ENCODE results near the gene SMURF1. TPM values are rescaled to one million over a fixed set of nuclear protein-coding genes. Genes with fewer than 3 reads are reported as not detected.

The SMURF1 gene
- total RNA-seq, 1 donor from 2014 or later: 16.5 TPM

DNA sequence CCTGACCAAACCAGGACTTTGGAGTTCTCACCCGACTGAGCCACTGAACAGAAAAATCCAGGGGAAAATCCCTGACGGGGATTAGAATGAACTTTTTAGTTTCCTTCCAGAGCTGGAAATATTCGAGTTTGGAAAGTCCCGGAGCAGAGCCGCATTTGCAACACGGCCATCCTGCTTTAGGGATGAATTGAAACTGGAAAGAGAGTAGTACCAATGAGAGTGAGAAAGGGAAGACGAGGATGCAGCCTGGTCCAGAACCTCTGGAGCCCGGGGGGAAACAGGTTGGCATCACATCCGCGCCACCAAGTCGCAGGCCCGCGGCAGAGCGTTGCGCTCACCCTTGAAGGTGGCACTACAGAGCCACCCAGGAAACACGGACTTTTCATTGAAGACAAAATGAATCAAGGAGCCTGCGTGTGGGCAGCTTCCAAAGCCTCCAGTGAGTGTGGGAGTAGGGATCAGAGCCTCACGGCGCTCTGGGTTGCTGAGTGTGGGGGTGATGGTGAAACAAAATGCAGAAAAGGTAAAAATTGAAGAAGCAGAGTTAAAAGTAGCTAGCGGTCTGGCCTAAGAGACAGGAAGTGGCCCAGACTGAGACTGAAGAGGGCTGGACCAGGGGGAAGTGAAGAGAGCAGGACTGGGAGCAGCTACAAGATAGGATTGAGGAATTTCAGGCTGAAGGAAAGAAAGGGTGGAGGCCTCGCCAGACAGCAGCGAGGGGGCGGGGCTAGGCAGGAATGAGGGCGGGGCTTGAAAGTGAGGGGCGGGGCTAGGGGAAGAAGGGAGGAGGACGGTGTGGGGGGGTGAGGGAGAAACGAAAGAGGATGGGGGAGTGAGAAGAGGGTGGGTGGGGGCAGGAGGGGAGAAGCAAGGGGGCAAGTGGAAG, 1.8 kb downstream of the SMURF1 start:
- DNase-seq: peak; percentile 66

DNA sequence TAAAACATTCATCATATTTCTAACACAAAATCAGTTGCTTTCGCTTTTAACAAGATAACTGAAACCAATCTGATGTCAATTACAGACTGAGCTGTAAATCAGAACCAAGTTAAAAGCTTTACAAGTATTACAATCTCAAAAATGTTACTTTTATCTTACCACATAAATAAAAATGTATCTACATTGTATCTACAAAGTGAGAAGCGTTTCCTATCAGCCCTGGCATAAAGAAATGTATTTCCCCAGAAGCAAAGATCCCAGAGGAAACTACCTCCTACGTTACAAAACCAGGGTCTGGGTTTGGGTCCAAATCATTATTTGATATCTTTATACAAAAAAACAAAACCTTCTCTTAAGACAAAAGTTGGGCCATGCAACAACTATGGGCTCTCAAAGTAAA, 2.6 kb downstream of the SMURF1 start:
- no peak for DNase-seq

DNA sequence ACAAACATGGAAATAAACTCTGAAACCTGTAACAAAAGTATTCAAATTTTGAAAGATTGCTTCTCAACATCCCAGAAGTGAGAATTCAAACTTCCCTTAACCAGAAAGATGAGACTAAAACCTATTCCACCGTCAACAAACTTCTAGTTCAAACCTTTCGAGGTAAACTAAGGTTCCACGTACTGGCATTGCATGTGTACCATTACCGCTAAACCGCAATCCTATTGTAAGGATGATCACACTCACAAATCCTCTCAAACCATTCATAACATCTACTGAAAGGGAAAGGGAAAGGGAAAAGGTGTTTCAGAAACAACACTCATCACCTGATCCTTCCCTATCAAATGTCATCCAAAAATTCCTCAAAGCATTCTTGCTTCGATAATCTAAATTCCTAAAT, 3.1 kb downstream of the SMURF1 start:
- no peak for DNase-seq

DNA sequence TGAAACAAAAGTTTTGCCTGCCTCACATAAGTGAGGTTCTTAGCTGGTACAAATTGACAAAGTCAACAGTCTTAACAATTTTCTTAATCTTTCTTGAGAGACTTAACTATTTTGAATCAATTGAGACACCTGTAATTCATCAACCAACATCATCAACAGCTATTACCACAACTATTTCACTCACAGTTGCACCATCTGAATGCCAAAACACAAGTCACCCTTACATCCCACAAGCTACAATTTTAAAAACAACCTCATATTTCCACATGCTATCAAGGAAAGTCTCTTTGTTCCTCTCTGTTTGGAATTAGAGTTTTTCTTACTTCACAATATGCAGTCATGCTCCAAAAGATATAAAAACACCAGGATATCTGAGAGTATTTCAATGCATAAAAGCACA, 4.9 kb downstream of the SMURF1 start:
- DNase-seq: no peak

DNA sequence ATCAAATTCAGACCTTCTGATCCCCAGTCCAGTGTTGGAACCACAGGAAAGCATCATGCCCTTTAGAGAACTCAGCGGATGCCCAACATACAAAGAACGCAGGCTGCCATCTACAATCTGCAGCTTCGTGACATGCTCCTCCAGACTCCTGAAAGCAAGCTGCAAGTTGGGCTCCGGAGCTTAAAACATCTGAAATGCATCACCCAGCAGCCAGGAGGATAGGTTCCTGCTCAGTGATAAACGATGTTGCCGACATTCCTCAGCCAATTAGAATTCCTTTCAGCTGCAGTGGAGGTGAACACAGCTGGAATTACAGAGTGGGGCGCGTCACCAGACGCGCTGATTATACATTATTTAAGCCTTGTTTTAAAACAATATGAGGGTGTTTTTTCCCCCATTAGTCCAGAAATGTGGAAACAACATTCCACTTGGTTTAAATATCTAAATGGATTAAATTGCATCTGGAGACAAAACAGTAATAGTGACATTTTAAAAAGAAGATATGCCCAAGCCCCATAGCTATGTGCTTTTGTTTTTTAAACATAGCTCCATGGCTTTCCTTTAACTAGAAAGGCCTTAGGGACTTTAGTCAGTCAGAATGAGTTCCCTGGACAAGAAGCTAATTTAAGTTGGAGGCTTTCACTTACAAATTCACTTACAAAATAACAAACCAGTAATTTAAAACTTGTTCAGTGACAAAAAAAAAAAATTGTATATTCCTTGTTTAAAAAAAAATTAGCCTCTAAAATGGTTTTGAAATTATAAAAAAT, 6.3 kb downstream of the SMURF1 start:
- DNase-seq: peak; percentile 51

DNA sequence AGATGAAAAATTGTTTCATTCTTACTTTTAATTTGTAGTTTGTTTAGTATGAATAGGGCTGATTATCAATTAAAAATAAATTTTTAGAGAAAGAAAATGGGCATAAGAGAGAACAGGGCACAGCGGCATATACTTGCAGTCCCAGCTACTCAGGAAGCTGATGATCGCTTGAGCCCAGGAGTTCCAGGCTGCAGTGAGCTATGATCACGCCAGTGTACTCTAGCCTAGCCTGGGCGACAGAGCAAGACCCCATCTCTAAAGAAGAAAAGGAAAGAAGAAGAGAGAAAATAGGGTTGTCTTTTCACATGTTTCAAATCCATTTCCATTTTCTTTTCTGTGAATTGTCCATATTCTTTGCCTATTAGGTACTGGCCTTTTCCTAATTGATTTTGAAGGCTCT, 8.0 kb downstream of the SMURF1 start:
- DNase-seq: no peak

DNA sequence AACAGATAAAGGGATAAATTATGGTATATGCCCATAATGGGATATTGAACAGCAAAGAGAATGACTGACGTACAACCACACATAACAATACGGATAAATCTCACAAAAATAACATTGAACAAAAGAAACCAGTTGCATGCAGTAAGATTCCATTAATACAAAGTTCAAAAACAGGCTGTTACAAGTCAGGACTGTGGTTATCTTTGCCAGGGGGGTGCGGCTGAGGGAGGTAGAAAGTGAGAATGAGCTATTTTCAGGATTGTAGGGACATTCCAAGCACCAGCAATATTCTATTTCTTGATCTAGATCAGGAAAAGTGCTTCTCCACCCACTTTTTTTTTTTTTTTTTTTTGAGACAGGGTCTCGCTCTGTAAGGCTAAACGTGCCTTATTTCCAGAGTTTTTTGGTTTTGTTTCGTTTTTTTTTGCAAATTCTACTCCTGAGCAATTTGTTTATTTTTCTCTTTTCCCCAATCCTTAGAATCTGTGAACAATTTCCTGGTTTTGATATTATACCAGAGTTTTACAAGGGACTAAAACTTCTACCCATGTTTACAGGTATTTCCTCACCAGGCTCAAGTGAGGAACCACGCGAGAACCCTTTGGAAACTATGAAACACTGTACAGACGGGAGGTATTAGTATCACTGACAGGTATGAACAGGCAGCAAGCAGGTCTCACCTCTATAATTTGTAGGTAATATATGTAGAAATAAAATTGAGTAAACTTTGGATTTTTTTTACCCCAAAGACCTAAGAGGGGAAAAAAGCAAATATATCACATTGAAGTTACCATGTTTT, 9.9 kb downstream of the SMURF1 start:
- no peak for DNase-seq

DNA sequence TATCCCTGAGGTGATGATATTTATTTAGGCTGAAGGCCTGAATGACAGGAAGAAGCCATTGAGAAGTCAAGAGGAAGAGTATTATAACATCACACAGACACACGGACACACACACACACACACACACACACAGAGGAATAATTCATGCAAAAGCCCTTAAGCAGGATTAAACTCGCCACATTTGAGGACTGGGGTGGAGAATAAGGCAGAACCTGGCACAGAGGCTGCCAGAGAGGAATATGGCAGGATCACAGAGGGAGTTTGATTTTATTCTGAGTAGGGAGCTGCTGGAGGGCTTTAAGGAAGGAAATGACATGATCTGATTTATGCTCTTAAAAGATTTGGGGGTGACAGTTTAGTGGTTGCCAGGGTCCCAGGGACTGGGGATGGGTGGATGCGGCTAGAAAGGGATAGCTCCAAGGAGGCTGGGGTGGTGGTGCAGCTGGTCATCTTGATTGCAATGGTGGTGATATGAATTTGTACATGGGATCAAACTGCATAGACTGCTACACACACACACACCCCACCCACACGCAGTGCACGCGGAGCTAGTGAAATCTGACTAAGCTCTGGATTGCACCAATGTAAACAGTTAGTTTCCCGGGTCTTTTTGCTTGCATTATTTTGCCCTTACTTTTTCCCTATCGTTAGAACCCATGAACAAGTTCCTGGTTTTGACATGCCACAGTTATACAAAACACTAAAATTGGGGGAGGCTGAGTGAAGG, 11.2 kb downstream of the SMURF1 start:
- DNase-seq: no peak

DNA sequence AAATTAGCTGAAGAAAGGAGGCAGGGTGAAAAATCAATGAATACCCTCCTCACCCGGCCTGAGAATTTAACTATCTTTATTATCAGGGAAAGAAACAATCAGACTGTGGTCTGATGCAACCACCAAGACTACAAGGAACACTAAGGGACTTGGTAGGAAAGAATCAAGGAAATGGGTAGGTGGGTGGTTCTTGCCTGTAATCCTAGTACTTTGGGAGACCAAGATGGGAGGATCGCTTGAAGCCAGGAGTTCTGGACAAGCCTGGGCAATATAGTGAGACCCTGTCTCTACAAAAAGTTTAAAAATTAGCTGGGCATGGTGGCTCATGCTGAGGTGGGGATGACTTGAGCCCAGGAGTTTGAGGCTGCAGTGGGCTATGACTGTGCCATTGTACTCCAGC, 12.6 kb downstream of the SMURF1 start:
- no peak for DNase-seq

DNA sequence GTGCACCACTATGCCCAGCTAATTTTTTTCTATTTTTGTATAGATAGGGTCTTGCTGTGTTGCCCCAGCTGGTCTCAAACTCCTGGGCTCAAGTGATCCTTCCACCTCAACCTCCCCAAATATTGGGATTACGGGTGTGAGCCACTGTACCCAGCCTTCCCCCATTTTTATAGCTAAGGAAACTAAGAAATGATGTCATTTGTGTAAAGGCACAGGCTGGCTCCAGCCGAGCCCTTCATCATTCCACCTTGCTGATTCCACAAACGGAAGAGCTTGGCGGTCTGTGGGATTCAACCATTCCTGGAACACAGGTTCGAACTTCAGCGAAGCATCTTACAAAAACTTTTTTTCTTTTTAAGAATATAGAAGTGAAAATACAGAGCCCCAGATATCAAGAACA, 14.4 kb downstream of the SMURF1 start:
- DNase-seq: no peak

DNA sequence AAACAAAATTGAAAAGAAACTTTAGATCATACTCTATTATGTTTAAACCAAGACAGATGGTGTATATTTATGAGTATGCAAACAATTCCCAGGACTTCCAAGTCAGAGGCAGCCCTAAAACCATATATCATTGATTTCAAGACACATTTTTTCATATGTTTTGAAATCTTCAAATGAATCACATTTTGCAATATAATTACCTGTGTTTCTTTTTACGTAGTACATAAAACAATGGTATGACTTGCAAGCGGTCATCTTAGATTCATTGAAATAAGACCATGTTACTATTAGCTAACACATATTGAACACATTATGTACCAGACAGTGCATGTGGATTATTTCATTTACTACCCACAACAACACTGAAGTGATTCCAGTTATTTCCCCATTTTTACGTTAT, 14.9 kb downstream of the SMURF1 start:
- no peak for DNase-seq

DNA sequence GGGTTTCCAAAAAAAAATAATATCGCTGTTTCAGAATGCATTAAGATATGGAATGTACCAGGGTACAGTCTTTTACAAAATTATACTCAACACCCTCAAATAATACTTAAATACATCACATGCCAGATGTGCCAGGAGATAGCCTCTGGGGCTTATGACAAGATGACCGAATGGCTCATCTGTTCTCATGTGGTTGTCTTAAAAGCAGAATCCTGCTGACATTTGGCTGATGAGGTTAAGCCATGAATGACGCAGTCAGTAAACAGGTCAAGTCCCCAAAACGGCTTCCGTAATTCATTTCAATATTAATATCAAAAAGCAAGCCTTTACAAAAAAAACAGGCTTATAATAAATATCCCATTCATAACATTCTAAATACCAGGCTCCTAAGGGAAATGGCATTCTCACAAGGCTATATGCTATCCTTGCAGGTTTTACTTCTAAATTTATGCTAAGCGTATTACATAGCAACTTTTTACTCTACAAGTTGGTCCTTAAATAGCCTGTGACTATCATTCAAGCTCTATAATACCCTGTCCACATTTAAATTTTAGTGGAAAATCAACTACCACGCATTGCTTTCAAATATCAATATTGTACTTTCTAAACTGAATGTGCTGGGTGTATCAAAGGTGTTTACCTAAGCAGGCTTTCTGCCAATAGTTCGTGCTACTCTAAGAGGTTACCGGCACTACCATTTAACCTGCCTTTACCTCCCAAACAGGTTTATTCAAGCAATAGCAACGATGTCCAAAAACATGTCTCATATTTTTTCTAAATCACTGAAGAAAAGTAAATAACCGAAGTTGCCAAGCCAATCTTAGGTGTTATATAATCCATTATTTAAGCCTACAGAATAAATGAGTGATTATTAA, 15.6 kb downstream of the SMURF1 start:
- DNase-seq: no peak

DNA sequence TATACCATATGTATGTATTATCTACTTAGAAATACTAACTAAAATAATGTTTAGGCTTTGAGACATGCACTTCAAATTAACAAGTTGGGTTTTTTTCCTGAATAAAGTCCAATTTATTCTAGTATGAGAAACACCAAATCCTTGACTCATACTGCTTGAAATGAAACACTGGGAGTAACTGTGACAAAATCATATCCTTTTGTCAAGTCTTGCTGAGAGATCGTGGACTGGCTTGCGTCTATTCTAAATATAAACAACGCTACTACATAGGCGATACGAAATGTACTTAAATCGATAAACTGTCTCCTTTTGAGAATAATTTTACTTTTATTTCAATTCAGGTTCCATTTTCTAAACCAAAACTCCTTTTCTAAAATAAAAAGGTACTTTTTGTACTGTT, 16.3 kb downstream of the SMURF1 start:
- DNase-seq: no peak

DNA sequence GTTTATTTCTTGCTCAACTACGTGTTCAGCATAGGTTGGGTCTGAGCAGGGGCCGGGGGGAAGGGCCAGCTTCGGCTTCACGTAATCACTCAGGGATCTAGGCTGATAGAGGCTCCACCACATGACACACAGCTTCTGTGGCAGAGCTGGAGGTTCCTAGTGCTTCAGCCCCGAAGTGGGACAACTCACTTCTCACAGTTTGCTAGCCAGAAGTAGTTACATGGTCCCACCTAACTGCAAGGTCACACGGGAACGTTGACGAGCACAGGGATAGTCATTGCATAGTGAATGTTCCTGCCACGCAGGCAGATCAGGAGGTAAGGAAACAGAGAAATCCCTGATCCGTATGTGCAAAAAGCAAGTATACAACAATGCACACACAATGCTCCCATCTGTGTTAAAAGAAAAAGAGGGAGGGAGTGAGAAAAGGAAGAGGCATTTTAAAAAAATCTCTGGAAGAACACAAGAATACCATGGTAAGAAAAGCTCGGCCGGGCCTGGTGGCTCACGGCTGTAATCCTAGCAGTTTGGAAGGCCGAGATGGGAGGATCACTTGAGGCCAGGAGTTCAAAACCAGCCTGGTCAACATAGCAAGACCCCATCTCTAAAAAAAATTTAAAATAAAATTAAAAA, 16.9 kb downstream of the SMURF1 start:
- DNase-seq: no peak

DNA sequence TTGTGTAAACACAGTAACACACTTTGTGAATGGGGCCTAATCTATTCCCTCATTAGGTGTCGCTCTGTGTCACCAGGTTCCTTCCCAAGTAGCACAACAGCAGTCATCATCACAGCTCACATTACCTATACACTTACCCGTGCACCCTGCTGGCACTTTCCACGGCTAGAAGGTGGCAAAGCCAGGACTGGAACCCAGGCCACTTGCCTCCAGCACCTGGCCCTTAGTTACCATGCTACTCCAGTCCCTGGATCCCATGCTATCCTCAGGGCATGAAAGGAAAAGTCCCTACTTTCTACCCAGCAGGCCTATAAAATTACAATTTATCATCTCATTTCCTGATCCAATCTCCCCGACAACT, 18.4 kb downstream of the SMURF1 start:
- DNase-seq: no peak

DNA sequence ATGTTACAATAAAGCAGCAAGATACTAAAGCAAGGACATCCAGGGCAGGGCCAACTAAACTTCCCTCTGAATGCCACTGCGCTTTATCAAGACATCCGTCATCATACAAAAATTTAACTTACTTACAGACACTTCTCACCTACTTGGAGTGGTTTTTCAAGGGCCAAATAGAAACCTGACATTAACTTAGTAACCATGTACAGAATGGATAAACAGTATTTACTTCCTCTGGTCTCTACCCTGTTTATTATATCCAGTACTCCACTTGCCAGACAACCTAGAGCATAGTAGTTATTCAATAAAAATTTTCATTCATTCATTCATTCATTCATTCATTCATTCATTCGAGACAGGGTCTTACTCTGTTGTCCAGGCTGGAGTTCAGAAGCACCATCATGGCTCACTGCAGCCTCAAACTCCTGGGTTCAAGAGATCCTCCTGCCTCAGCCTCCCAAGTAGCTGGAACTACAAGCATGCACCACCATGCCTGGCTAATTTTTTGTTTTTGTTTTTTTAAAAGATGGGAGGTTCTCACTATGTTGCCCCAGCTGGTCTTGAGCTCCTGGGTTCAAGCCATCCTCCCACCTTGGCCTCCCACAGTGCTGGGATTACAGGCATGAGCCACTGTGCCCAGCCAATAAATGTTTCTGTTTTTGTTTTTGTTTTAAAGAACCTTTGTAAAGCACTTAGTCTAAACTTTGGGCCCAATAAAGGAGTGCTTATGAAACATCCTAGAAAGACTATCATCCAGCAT, 19.0 kb downstream of the SMURF1 start:
- DNase-seq: no peak

DNA sequence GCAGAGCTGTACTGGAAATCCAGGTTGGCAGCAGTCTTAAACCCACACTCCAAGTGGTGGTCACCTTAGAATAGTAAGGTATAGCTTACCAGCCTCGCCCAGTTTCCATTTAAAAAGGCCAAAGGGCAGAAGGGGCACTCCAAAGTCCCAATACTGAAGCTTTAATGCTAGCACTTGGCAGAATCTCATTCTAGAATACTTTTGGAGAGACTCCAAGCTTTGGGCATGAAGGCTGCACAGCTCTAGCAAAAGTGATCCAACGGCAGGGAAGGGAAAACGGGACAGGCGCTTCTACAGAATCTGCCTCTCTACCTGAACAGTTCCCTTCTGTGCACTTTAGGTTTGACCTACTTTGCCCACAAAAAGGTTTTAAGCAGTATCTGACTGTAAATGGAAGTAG, 19.7 kb downstream of the SMURF1 start:
- no peak for DNase-seq

DNA sequence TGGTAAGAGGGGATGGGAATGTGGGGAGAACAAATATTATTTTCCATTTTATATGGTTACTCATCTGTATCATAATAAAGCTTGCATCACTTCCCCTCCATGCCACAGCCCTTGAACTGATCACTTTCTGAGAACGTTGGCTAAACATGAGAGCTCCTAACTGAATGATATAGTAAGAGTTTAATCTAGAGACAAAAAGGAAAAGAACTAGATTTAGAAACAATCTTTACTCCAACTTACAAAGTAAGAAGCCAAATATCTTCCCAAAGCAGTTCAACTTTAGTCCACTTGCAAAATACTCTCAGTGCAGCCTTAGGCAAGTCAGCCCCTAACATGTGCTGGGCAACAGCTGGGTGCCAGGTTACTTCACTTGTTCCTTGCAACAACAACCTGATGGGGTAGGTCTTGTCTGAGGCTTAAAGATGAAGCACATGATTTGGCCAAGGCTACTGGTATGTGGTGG, 20.3 kb downstream of the SMURF1 start:
- DNase-seq: no peak

DNA sequence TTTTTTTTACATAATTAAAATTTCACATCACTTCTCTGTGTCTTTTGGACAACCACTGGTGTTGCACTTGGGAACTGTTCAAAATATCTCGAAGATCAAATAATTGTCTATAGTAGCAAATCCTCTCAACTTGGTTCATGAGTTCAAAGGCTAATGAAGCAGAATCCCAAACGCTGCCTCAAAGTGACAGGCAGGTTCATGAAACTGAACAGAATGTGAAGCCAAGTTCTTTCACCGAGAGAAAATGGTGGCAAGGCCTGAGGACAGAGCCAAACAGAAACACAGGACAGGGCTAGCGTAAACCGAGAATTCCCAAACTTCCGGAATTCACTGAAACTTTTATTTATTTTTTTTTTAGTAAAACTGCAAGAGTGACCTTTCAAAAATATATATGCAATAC, 21.1 kb downstream of the SMURF1 start:
- DNase-seq: no peak

DNA sequence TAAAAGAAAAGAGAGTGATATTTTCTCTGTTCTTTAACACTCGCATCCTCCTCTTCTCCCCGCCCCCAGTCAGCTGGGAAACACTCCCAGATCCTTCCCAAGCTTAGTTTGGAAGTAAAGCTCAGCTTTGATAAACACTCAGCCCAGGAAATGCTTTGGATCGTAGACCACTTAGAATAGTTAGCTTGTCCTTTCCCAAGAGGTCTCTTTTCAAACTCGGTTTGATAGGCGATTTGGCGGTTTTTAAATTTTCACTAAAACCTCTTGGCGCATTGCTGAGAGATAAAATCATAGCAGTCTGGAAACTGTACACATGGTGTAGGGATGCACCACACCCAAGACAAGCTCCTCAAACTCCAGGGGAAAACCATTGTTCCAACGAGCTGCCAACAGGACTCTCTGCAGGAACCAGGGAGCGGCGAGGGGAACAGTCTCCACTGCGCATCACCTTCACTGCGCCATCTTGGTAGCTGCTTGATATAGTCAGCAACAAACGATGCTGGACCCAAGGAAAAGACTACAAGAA, 22.3 kb downstream of the SMURF1 start:
- DNase-seq: peak; percentile 40
